ENCODE measurements around the gene SNX32.

The SNX32 gene

GRCh38 chr11:65857853-65858680 lies 24.3 kb downstream of the SNX32 start, which contains the start of gene CFL1 (continued):
- TF ChIP-seq ZBTB10 (tag by site-specific recombination; IDR thresholded peaks at IDR 0.05) (peak; percentile 43), IKZF3 (tag by site-specific recombination; IDR thresholded peaks at IDR 0.05) (0 out of 2 replicates have a peak, but pooled peaks have one; percentile 13), ZNF394 (tag by site-specific recombination; IDR thresholded peaks at IDR 0.05; ENCODE audit: borderline replicate concordance) (peak; percentile 32; the same call in 1 of the 2 replicates), ZNF488 (tag by site-specific recombination; IDR thresholded peaks at IDR 0.05) (no peak), PBX3 (CRISPR knock-in tag; IDR thresholded peaks at IDR 0.05) (peak; percentile 49; the same call in 1 of the 2 replicates), ZBTB11 (tag by site-specific recombination; conservative IDR thresholded peaks at IDR 0.05; ENCODE audit: low read depth) (peak; percentile 96), SALL2 (tag by site-specific recombination; IDR thresholded peaks at IDR 0.05; ENCODE audit: borderline replicate concordance) (no peak), ZNF223 (tag by site-specific recombination; IDR thresholded peaks at IDR 0.05) (no peak), ZNF148 (tag by site-specific recombination; IDR thresholded peaks at IDR 0.05; ENCODE audit: borderline replicate concordance) (no peak), PRDM6 (tag by site-specific recombination; IDR thresholded peaks at IDR 0.05) (no peak), ZNF660 (tag by site-specific recombination; IDR thresholded peaks at IDR 0.05) (peak; percentile 76; the same call in 1 of the 2 replicates), ZNF692 (tag by site-specific recombination; IDR thresholded peaks at IDR 0.05) (peak; percentile 65; the same call in 1 of the 2 replicates), ZNF610 (tag by site-specific recombination; IDR thresholded peaks at IDR 0.05; ENCODE audit: borderline replicate concordance) (peak; percentile 79; the same call in 1 of the 2 replicates), ZFP37 (tag by site-specific recombination; IDR thresholded peaks at IDR 0.05) (no peak), FEZF1 (tag by site-specific recombination; IDR thresholded peaks at IDR 0.05) (no peak), ZBTB44 (tag by site-specific recombination; IDR thresholded peaks at IDR 0.05) (0 out of 2 replicates have a peak, but pooled peaks have one; percentile 8), KLF16 (tag by site-specific recombination; IDR thresholded peaks at IDR 0.05) (peak; percentile 88), ZSCAN5A (tag by site-specific recombination; IDR thresholded peaks at IDR 0.05) (0 out of 2 replicates have a peak, but pooled peaks have one; percentile 30), SCRT1 (tag by site-specific recombination; IDR thresholded peaks at IDR 0.05; ENCODE audit: borderline replicate concordance) (no peak)

Measured in HEK293 (cell line).